HG03342 (cell line): ENCODE data around the gene SPATA25.

Source experiments
- ATAC-seq: cut with Tn5 transposase; IDR thresholded peaks from one replicate; pipeline ENCODE4 v1.9.1; 2021; ENCODE audit warnings: mild to moderate bottlenecking, moderate library complexity; ENCODE audit not compliant: unreplicated experiment

Gene SPATA25

DNA sequence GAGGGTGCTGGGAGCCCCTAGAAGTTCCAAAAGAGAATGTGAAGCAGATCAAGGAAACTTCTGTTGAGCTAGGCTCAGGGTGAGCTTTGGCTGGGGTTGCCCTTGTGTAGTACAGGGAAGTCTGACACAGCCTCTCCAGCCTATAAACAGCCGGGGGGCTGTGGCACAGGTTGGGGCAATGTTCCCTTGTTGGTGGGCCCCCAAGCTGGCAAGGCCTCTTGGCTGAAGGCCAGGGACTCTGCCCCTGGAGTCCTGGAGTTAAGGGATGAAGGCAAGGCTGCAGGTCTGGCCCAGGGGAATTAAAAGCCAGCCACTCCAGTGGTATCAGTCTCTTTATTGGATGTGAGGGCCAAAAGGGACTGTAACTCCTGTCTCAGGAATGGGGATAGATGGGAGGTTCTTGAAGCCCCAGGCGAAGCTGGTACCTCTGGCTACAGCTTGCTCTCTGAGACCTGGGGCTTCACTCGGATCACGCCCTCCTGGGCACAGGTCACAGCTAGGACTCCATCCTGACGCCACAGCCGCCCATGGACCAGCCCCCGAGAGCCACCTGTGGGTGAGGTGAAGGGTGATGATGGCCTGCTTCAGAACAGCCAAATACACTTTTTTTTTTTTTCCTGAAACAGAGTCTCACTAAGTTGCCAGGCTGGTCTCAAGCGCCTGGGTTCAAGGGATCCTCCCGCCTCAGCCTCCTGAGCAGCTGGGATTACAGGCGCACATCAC lies 45.9 kb downstream of the SPATA25 start:
- no peak for ATAC-seq

DNA sequence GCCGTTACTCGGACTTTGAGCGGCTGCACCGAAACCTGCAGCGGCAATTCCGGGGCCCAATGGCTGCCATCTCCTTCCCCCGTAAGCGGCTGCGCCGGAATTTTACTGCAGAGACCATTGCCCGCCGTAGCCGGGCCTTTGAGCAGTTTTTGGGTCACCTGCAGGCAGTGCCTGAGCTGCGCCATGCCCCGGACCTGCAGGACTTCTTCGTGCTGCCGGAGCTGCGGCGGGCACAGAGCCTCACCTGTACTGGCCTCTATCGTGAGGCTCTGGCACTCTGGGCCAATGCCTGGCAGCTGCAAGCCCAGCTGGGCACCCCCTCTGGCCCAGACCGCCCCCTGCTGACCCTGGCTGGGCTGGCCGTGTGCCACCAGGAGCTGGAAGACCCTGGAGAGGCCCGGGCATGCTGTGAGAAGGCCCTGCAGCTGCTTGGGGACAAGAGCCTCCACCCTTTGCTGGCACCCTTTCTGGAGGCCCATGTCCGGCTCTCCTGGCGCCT lies 46.7 kb downstream of the SPATA25 start:
- ATAC-seq = no peak

DNA sequence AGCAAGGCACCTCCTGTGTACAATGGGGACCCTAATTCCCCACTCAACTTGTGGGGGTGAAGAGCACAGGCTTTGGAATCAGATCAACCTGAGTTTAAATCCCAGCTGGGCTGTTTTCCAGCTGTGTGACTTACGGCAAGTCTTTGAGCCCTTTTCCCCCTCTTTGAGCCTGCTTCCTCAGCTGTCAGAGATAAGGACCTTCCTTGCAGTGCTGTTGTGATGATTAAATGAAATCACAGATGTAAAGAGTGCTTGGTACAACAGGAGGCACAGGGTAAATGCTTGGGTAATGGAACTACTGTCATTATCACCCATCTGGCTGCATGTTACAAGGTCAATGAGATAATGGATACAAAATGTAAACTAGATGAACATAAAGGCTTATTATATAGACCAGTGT lies 50.6 kb downstream of the SPATA25 start:
- no peak for ATAC-seq
